SIG-M5 treated with dmso at 0.1 percent for 504 hours (cell line): ENCODE results near the gene LARGE1.

Source experiments
- DNase-seq: peaks from one replicate; lab custom pipeline; 2025; ENCODE audit not compliant: unreplicated experiment; lab: John Stamatoyannopoulos, UW

Gene LARGE1

GRCh38 chr22:33677536-33677935 lies 242.7 kb downstream of the LARGE1 start:
- no peak for DNase-seq

- DNase-seq: no peak
Measured at GRCh38 chr22:33674357-33674756, 245.9 kb downstream of the LARGE1 start.

GRCh38 chr22:33669746-33670145 lies 250.5 kb downstream of the LARGE1 start:
- DNase-seq: no peak

GRCh38 chr22:33666961-33667619 lies 253.2 kb downstream of the LARGE1 start:
- no peak for DNase-seq

GRCh38 chr22:33666279-33666960 lies 253.9 kb downstream of the LARGE1 start:
- no peak for DNase-seq

GRCh38 chr22:33659448-33659847 lies 260.8 kb downstream of the LARGE1 start:
- no peak for DNase-seq

- DNase-seq: no peak
Measured at GRCh38 chr22:33658775-33659174, 261.5 kb downstream of the LARGE1 start.

- DNase-seq: no peak
Measured at GRCh38 chr22:33657670-33658069, 262.6 kb downstream of the LARGE1 start.

GRCh38 chr22:33656808-33657628 lies 263.3 kb downstream of the LARGE1 start:
- no peak for DNase-seq

GRCh38 chr22:33654173-33654895 lies 265.9 kb downstream of the LARGE1 start:
- DNase-seq: no peak

- no peak for DNase-seq
Measured at GRCh38 chr22:33653532-33654063, 266.7 kb downstream of the LARGE1 start.

GRCh38 chr22:33652615-33653014 lies 267.7 kb downstream of the LARGE1 start:
- no peak for DNase-seq

GRCh38 chr22:33650244-33650643 lies 270.0 kb downstream of the LARGE1 start:
- no peak for DNase-seq

- no peak for DNase-seq
Measured at GRCh38 chr22:33648478-33648877, 271.8 kb downstream of the LARGE1 start.

- DNase-seq: no peak
Measured at GRCh38 chr22:33640900-33641299, 279.4 kb downstream of the LARGE1 start.

- DNase-seq: no peak
Measured at GRCh38 chr22:33639588-33640254, 280.6 kb downstream of the LARGE1 start.

GRCh38 chr22:33635766-33636165 lies 284.5 kb downstream of the LARGE1 start:
- DNase-seq: no peak

GRCh38 chr22:33631777-33632176 lies 288.5 kb downstream of the LARGE1 start:
- DNase-seq: no peak

GRCh38 chr22:33625959-33626358 lies 294.3 kb downstream of the LARGE1 start:
- no peak for DNase-seq

GRCh38 chr22:33620085-33620484 lies 300.2 kb downstream of the LARGE1 start:
- no peak for DNase-seq
